SK-N-MC (cell line): Measurements from ENCODE around the gene CGGBP1.

ENCODE experiments used
- DNase-seq: peaks from one replicate; pipeline ENCODE4 v3.0.0-alpha.2; 2011; ENCODE audit warnings: low read depth, low spot score
- H3K27ac ChIP-seq: fragments of 200-600 bp; sonication (generic); 2 replicates; pipeline ENCODE4 v1.5.1; 2016; ENCODE audit warnings: mixed run types
- H3K36me3 ChIP-seq: fragments of 200-600 bp; sonication (generic); 2 replicates; pipeline ENCODE4 v1.6.1; 2017; ENCODE audit warnings: antibody characterized with exemption, low read length, mixed read lengths; ENCODE audit not compliant: insufficient read depth
- H3K4me3 ChIP-seq: fragments of 200-600 bp; sonication (generic); 2 replicates; pipeline ENCODE4 v1.5.1; 2016
- H3K9ac ChIP-seq: fragments of 200-600 bp; sonication (generic); 2 replicates; pipeline ENCODE4 v1.8.0; 2017; ENCODE audit warnings: mixed run types, mixed read lengths; ENCODE audit not compliant: insufficient read length
- H3K9me3 ChIP-seq: fragments of 200-600 bp; sonication (generic); 2 replicates; pipeline ENCODE4 v1.6.1; 2017; ENCODE audit warnings: low read depth, mild to moderate bottlenecking, antibody characterized with exemption, low read length, moderate library complexity, mixed read lengths
- EZH2 ChIP-seq: fragments of 200-600 bp; sonication (generic); IDR thresholded peaks from one replicate; pipeline ENCODE4 v1.6.1; 2017; ENCODE audit warnings: antibody characterized with exemption
- FOXP2 ChIP-seq: optimal IDR thresholded peaks from 2 replicates; pipeline ENCODE3; 2011; ENCODE audit warnings: mild to moderate bottlenecking, moderate library complexity; ENCODE audit not compliant: insufficient read depth; ENCODE audit errors: extremely low read length, control extremely low read depth
- POLR2AphosphoS5 ChIP-seq: IDR thresholded peaks from 2 replicates; pipeline ENCODE4 v1.6.1; 2012; ENCODE audit warnings: mild to moderate bottlenecking, low read depth, low read length, borderline replicate concordance

CGGBP1 gene

DNA sequence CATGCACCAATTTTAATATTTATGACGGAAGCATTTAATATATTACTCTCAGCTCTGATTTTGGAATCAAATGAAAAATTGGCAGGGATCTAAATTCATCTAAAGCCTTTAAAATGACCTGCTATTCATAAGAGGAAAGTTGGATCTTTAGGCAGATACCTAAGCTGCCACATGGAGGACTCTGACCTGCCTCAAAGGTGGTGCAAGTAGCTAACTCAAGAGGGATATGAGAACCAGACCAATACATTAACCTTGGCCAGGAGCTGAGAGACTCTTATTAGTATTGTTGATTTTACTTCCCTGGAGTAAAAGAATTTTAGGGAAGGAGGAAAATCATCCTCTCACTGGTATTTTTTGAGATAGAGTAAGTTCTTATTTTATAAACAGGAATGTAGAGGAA is 17.9 kb upstream of the CGGBP1 start:
- no peak overlapping the region for H3K9ac ChIP-seq
- peaks cover 33% of the 10 kb centered on the region for H3K9me3 ChIP-seq
- no peak for DNase-seq
- H3K27ac ChIP-seq: no peak overlapping the region
- no peak overlapping the region for H3K4me3 ChIP-seq
- peaks cover 72% of the 10 kb centered on the region for H3K36me3 ChIP-seq
- TF ChIP-seq FOXP2 (no peak), POLR2AphosphoS5 (no peak), EZH2 (no peak)

DNA sequence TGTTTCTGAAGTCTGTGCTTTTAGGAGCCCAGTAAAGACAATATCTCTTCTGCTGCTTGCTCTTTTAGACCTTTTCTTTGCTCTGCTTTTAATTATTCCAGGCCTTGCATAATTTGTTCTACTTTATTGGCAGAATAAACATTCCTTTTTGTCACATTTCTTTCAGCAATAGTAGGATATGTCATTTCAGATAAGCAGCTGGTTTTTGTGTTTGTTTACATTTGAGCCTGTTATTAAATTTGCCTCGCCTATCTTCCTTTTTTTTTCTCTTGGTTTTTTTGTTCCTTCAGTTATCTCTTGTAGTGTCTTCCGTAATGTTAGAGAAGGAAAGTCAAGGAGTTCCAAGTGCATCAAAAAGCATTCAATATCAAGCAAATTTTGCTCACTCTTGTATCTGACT is 16.7 kb upstream of the CGGBP1 start:
- H3K36me3 ChIP-seq: peaks cover 66% of the 10 kb centered on the region
- TF ChIP-seq EZH2: no peak
- TF ChIP-seq FOXP2: no peak
- TF ChIP-seq POLR2AphosphoS5: no peak
- H3K27ac ChIP-seq: no peak overlapping the region; the same call in 1 of the 2 replicates
- no peak overlapping the region for H3K9ac ChIP-seq
- no peak for DNase-seq
- no peak overlapping the region for H3K4me3 ChIP-seq
- peaks cover 34% of the 10 kb centered on the region for H3K9me3 ChIP-seq

DNA sequence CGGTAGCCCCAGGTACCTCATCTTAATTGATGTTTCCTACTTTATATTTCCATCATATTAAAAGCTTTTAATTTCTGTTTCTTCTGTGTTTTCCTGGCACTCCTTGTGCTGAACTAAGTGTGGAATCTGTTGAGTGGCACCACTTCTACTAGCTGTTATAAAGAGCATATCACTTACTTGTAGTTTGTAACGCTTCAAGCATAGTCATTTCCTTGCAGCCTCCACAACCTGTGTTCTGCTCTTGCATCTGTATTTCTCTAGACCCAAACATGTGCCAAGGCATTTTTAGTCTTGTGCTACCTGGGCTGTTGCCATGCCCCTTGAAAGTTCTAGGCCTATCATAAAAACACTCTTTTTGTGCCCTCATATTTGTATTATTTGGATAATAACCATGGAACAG is 16.3 kb upstream of the CGGBP1 start:
- Histone ChIP-seq H3K9ac (no peak overlapping the region), H3K27ac (no peak overlapping the region), H3K9me3 (peaks cover 30% of the 10 kb centered on the region), H3K36me3 (peaks cover 66% of the 10 kb centered on the region), H3K4me3 (no peak overlapping the region)
- no peak for DNase-seq
- TF ChIP-seq EZH2 (no peak), FOXP2 (no peak), POLR2AphosphoS5 (no peak)

DNA sequence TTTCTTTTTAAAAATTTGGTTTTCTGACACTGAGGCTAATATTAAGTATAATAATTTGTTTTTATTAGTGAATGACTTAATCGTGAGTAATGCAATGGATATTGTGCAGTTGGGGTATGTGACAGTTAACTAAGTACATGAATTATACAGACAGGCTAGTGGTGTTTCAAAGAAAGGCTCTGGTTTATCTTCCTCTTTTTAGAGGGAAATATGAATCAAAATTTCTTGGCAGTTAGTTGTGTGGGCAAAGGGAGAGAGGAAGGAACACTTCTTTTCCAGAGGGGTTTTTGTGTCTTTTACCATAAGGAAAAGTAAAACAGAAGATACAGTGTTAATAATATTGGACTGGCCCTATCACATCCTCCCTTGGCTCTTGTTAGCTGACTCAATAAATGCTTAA is 2.9 kb upstream of the CGGBP1 start:
- Histone ChIP-seq H3K9ac (peak overlapping the region; percentile 90), H3K4me3 (peak overlapping the region; percentile 95), H3K9me3 (0 out of 2 replicates have a peak, but pooled peaks cover 6% of the 10 kb centered on the region), H3K36me3 (peaks cover 40% of the 10 kb centered on the region), H3K27ac (peak overlapping the region; percentile 42; the same call in 1 of the 2 replicates)
- TF ChIP-seq FOXP2 (no peak), POLR2AphosphoS5 (no peak), EZH2 (no peak)
- no peak for DNase-seq

DNA sequence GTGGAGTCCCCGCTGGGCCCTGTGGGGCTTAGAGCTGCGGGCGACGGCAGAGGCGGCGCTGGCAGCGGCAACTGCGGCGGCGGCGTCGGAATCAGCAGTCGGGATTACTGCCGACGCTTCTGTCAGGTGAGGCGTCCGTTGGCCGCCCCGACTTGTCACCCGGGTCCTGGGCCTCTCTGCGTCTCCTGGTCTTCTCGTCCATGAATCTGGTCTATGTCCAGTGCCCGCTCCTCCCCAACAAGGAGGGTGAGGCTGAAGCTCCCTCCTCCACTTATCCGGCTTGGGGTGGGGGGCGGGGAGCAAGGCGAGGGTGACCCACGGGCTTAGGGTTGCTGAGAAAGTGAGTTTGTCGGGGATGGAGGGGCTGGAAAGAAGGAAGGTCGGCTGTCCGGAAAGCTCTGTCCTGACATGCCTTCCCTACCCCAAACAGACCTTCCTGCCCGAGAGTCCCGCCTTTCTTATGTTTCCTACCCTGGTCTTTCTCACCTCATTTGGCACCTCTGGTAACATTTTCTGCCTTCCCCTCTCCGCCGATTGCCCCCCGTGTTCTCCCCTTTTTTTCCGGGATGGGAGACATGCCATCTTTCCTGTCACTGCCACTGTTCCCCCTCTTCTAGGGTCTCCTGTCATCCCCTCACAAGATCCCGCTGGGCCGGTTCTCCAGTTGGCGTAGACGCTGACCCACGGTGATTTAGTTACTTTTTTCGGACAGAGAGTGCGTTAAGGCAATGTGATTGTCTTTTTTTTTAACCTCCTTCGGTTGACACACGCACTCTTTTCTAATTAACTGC is 770 bp upstream of the CGGBP1 start:
- TF ChIP-seq FOXP2 (no peak), EZH2 (no peak), POLR2AphosphoS5 (no peak)
- H3K9ac ChIP-seq: peak overlapping the region; percentile 90
- peak overlapping the region; percentile 69; the same call in 1 of the 2 replicates for H3K27ac ChIP-seq
- DNase-seq: no peak
- H3K36me3 ChIP-seq: peaks cover 48% of the 10 kb centered on the region
- no peaks in the 10 kb centered on the region for H3K9me3 ChIP-seq
- peak overlapping the region; percentile 95 for H3K4me3 ChIP-seq

DNA sequence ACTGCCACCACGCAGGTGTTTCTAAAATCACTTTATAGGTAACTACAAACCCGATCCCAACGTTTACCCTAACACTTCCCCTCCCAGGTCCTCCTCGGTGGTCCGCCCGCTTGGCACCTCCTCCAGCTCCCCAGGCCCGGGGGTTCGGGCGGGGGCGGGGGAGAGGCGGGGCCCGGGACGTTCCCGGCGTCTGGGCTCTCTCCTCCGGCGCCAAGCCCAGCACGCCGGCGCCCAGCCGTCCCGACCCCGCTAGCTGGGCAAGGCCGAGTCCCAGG is 562 bp downstream of the CGGBP1 start:
- Histone ChIP-seq H3K27ac (peak overlapping the region; percentile 97), H3K4me3 (peak overlapping the region; percentile 95), H3K36me3 (peaks cover 52% of the 10 kb centered on the region), H3K9ac (peak overlapping the region; percentile 92), H3K9me3 (no peaks in the 10 kb centered on the region)
- TF ChIP-seq POLR2AphosphoS5 (no peak), FOXP2 (no peak), EZH2 (no peak)
- DNase-seq: no peak

DNA sequence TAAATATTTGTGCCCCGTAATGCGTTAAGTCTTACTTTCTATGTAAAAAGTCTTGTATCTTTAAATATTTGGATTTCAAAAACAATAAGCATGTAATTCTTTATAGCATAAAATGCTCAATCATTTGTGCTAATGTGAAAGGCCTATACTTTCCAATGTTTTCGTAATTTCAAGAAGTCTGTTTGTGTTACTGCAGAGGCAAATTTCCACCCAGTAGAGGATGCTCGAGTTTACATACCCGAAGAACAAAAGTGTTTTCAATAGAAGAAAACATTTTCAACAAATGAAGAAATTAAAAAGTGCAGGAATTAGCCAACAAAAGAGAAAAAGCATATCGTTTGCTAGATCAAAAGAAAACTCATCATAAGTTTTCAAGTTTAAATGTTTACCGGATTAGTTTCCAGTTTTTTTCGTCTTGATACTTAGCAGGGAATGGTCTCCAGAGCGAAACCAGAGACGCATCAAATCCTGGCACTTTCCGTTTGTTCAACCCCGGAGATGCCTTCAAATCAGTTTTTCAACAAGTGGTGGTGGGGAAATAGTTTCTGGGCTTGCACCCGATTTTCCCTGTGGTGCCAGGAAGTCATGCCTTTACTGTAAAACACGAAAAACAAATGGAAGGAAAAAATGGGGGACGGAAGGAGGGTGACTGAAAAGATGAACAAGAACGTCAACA is 1.0 kb downstream of the CGGBP1 start:
- H3K9me3 ChIP-seq: no peaks in the 10 kb centered on the region
- no peak for DNase-seq
- TF ChIP-seq POLR2AphosphoS5 (no peak), EZH2 (no peak), FOXP2 (no peak)
- H3K36me3 ChIP-seq: peaks cover 47% of the 10 kb centered on the region
- peak overlapping the region; percentile 92 for H3K9ac ChIP-seq
- peak overlapping the region; percentile 95 for H3K4me3 ChIP-seq
- H3K27ac ChIP-seq: peak overlapping the region; percentile 97

DNA sequence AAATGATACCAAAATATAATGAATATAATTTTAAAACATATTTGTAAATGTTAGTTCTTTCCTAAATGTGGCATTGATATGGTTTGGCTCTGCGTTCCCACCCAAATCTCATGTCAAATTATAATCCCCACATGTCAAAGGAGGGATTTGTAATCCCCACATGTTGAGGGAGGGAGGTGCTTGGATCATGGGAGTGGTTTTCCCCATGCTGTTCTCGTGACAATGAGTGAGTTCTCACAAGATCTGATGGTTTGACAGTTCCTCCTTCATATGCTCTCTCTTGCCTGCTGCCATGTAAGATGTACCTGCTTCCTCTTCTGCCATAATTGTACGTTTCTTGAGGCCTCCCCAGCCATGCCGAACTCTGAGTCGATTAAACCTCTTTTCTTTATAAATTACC is 12.0 kb downstream of the CGGBP1 start:
- TF ChIP-seq EZH2 (no peak), FOXP2 (no peak), POLR2AphosphoS5 (no peak)
- Histone ChIP-seq H3K27ac (no peak overlapping the region), H3K36me3 (no peaks in the 10 kb centered on the region), H3K4me3 (no peak overlapping the region), H3K9ac (no peak overlapping the region), H3K9me3 (no peaks in the 10 kb centered on the region)
- DNase-seq: no peak
